Skeletal muscle tissue (tissue), 4 donors: ENCODE measurements around the gene KCTD16. TPM values are rescaled to one million over a fixed set of nuclear protein-coding genes. Genes with fewer than 3 reads are reported as not detected.

Experiments used
- H3K27ac ChIP-seq: one replicate; pipeline ENCODE4 v1.7.0; 2013; ENCODE audit warnings: mild to moderate bottlenecking, low read depth, low read length, inconsistent platforms
- H3K27me3 ChIP-seq, 3 donors: one replicate each; pipeline ENCODE4 v1.7.0; 2013; ENCODE audit warnings: low read length in 3 of 3; ENCODE audit not compliant: control insufficient read depth in 3 of 3, insufficient read depth in 3 of 3
- H3K36me3 ChIP-seq, 3 donors: one replicate each; pipeline ENCODE4 v1.7.0; 2013; ENCODE audit warnings: low read length in 3 of 3; ENCODE audit not compliant: control insufficient read depth in 3 of 3, insufficient read depth in 3 of 3
- H3K4me1 ChIP-seq, 3 donors: one replicate each; pipeline ENCODE4 v1.7.0; 2013; ENCODE audit warnings: low read length in 3 of 3, mild to moderate bottlenecking in 3 of 3; ENCODE audit not compliant: control insufficient read depth in 3 of 3, insufficient read depth in 3 of 3
- H3K4me3 ChIP-seq, 3 donors: one replicate each; pipeline ENCODE4 v1.7.0; 2013; ENCODE audit warnings: low read length in 3 of 3
- H3K9ac ChIP-seq, 3 donors: one replicate each; pipeline ENCODE4 v1.7.0; 2013; ENCODE audit warnings: low read length in 3 of 3, mild to moderate bottlenecking in 3 of 3, moderate library complexity in 2 of 3, low read depth in 1 of 3
- H3K9me3 ChIP-seq, 3 donors: one replicate each; pipeline ENCODE4 v1.7.0; 2013; ENCODE audit warnings: low read length in 3 of 3; ENCODE audit not compliant: control insufficient read depth in 3 of 3
- total RNA-seq: library from RNA; depleted of rRNA; stranded (reverse); fragments of >200 nt; gene quantifications from one replicate; pipeline ENCODE4 v1.2.3, GENCODE V29; 2014
- donor health status: Osteomylitis.

Gene KCTD16
- total RNA-seq, 1 donor from 2014 or later: under 0.01 TPM

DNA sequence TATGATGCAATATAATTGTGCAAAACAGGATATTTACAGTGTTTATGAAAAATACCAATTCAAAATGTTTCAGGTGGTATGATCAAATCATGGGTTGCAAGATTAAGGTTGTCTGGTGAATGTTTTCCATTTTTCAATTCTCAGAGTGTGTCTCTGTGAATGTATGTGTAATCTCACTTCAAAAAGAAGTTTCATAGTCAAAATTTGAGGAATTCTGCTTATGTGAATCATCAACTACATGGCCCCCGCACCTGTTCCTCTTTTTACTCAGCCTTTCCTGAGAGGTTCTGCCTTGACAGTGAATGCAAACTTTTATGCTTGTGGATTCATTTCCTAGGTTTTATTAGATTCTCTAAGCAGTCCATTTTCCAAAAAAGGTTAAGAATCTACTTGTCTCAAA is 32.1 kb downstream of the KCTD16 start:
- Histone ChIP-seq H3K36me3 (no peaks in the 10 kb centered on the region), H3K27ac (peak overlapping the region; percentile 26), H3K27me3 (peaks cover 9 to 18% (median 17%) of the 10 kb centered on the region in 3 donors), H3K9me3 (no peaks in the 10 kb centered on the region), H3K9ac (no peak overlapping the region), H3K4me1 (peaks cover 4 to 13% (median 7%) of the 10 kb centered on the region in 3 donors), H3K4me3 (no peak overlapping the region)

GRCh38 chr5:144203750-144204596 is 33.3 kb downstream of the KCTD16 start:
- no peak overlapping the region for H3K4me3 ChIP-seq
- peaks cover 9 to 18% (median 17%) of the 10 kb centered on the region in 3 donors for H3K27me3 ChIP-seq
- no peaks in the 10 kb centered on the region for H3K9me3 ChIP-seq

GRCh38 chr5:144205141-144205551 is 34.5 kb downstream of the KCTD16 start:
- Histone ChIP-seq H3K27me3 (peaks cover 9 to 23% (median 18%) of the 10 kb centered on the region in 3 donors), H3K27ac (no peak overlapping the region), H3K9me3 (no peaks in the 10 kb centered on the region), H3K9ac (peak overlapping the region in 1 of 3 donors; percentile 26), H3K4me3 (peak overlapping the region; percentile 4 to 29 (median 18)), H3K4me1 (peaks cover 4 to 13% (median 7%) of the 10 kb centered on the region in 3 donors), H3K36me3 (no peaks in the 10 kb centered on the region)

More at GRCh38 chr5:144203750-144204596, 33.3 kb downstream of the KCTD16 start:
- H3K9ac ChIP-seq: no peak overlapping the region
- peaks cover 4 to 13% (median 7%) of the 10 kb centered on the region in 3 donors for H3K4me1 ChIP-seq
- H3K27ac ChIP-seq: no peak overlapping the region
- H3K36me3 ChIP-seq: no peaks in the 10 kb centered on the region

DNA sequence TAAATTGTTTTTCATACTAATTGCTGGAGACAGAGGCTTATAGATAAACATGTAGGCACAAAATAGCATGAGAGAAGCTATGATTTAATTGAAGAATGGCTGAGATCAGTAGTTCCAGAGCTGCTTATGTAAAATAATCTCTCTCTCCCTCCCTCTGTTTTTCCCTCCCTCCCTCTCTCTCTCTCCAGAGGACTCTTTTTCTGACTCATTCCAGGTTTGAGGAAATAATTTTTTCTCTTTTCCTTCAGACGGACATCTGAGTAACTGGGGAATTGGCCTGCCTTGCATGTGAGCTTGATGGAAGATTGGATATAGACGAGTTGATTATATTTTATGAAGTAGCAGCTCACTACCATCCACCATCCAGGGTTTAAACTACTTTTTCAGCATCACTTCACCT is 35.5 kb downstream of the KCTD16 start:
- Histone ChIP-seq H3K27ac (no peak overlapping the region), H3K27me3 (peaks cover 9 to 19% (median 18%) of the 10 kb centered on the region in 3 donors), H3K9me3 (no peaks in the 10 kb centered on the region), H3K36me3 (no peaks in the 10 kb centered on the region), H3K9ac (no peak overlapping the region), H3K4me3 (no peak overlapping the region), H3K4me1 (peaks cover 4 to 13% (median 7%) of the 10 kb centered on the region in 3 donors)

DNA sequence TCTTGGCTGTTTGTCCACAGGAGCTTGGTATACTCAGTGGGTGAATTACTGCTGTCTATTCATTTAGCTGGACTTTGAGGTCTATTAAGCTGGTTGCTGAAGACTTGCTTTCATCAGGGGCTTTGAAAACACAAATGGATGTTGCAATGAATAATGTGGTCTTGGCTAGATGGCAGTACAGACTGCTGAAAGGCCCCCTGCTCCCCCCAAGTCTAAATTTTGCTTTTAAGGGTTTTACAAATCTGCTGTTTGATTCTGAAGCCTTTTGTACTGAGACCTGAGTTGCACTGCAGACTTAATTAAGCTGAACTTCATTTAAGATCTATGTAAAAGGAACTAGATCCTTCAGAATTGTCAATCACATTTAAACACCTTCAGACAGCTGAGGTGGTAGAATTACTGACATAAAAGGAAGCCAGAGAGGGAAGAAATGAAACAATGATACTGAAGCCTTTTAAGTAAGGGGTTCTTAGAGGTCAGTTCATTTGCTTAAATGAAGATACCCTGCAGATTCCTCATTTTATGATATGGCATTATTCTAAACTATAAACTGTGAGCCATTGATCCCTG is 37.3 kb downstream of the KCTD16 start:
- Histone ChIP-seq H3K27me3 (peaks cover 9 to 19% (median 18%) of the 10 kb centered on the region in 3 donors), H3K9me3 (no peaks in the 10 kb centered on the region), H3K27ac (no peak overlapping the region), H3K9ac (no peak overlapping the region), H3K36me3 (no peaks in the 10 kb centered on the region), H3K4me3 (no peak overlapping the region), H3K4me1 (peaks cover 0 to 7% (median 6%) of the 10 kb centered on the region in 3 donors)

- Histone ChIP-seq H3K4me3 (no peak overlapping the region), H3K9me3 (no peaks in the 10 kb centered on the region), H3K9ac (no peak overlapping the region), H3K27ac (no peak overlapping the region), H3K27me3 (peaks cover 9 to 19% (median 18%) of the 10 kb centered on the region in 3 donors), H3K36me3 (no peaks in the 10 kb centered on the region), H3K4me1 (peaks cover 0 to 7% (median 6%) of the 10 kb centered on the region in 3 donors)
Measured at GRCh38 chr5:144209361-144209760, 38.7 kb downstream of the KCTD16 start.

- Histone ChIP-seq H3K4me1 (no peaks in the 10 kb centered on the region), H3K4me3 (no peak overlapping the region), H3K27me3 (peaks cover 9 to 12% (median 11%) of the 10 kb centered on the region in 3 donors), H3K9ac (no peak overlapping the region), H3K9me3 (no peaks in the 10 kb centered on the region), H3K36me3 (no peaks in the 10 kb centered on the region), H3K27ac (no peak overlapping the region)
Measured at GRCh38 chr5:144210655-144211054, 40.0 kb downstream of the KCTD16 start.

- Histone ChIP-seq H3K4me1 (no peaks in the 10 kb centered on the region), H3K36me3 (no peaks in the 10 kb centered on the region), H3K27ac (no peak overlapping the region), H3K9me3 (no peaks in the 10 kb centered on the region), H3K4me3 (no peak overlapping the region), H3K27me3 (no peaks in the 10 kb centered on the region), H3K9ac (no peak overlapping the region)
Measured at GRCh38 chr5:144219869-144220268, 49.2 kb downstream of the KCTD16 start.

GRCh38 chr5:144227363-144227999 is 56.8 kb downstream of the KCTD16 start:
- H3K9ac ChIP-seq: no peak overlapping the region
- H3K4me3 ChIP-seq: no peak overlapping the region
- H3K4me1 ChIP-seq: no peaks in the 10 kb centered on the region
- H3K27ac ChIP-seq: no peak overlapping the region
- H3K27me3 ChIP-seq: no peaks in the 10 kb centered on the region
- no peaks in the 10 kb centered on the region for H3K36me3 ChIP-seq
- no peaks in the 10 kb centered on the region for H3K9me3 ChIP-seq

DNA sequence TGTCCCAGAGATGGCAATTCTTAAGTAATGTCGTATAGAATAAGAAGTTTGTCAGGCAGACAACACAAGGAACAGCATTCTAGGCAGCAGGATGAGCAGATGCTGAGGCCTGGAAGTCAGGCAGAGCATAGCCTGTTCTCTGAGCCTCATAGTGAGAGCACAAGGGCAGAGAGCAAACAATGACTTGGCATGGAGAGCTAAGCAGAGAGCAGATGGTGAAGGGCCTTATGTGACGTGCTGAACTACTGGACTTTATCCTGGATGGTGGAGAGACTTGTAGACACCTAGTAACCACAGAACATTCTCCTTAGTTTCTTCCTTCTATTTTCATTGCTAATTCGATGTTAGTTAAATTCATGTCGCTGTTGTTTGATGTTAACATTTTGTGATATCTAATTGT is 60.1 kb downstream of the KCTD16 start:
- H3K36me3 ChIP-seq: no peaks in the 10 kb centered on the region
- no peak overlapping the region for H3K27ac ChIP-seq
- H3K27me3 ChIP-seq: no peaks in the 10 kb centered on the region
- H3K4me3 ChIP-seq: no peak overlapping the region
- H3K9me3 ChIP-seq: no peaks in the 10 kb centered on the region
- no peaks in the 10 kb centered on the region for H3K4me1 ChIP-seq
- H3K9ac ChIP-seq: no peak overlapping the region
